ENCODE results near the gene CTDP1.
A peak's percentile ranks its signal among the peaks of the same experiment; 100 is the strongest.
"Not testable (repeated sequence)": the region's sequence is repeated elsewhere in the genome, so short reads cannot be mapped to it uniquely, and the experiment has no call there.

Gene CTDP1

DNA sequence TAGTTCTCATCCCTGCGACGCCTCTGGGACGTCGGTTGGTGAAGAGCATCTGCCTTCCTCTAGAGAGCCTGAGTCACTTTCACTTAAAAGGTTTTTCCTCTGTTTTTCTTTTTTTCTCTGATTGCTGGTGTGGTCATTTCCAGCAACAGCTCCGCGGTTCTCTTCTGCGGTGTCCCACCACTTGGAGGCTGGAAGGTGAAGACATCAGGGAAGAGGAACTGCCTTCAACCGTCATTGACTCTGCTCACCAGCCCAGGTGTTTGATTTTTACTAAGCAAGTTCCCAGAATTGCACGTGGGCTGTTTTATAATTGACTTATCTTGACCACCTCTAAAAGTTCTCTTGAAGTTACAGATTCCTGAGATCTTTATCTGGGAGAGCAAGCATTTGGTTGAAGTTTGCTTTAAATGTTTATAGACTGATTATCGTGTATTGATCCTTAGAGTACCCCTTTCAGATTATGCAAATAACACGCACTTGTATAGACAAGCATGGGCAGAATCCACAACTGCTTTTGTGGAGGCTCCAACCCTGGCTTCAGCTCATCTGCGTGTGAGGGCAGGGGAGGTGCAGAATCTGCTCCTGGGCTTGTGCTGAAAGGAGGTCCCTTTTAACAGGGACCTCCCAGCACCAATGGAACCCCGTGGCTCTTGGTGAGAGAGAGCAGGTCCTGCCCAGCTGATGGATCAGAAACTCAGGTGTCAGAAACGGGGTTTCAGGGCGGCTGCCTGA, 3.5 kb downstream of the CTDP1 start:
- DNase-seq (ENCODE audit: low spot score), result no peak

- DNase-seq (ENCODE audit: low spot score), result no peak
Observed at GRCh38 chr18:79683626-79684282, 4.2 kb downstream of the CTDP1 start.

- DNase-seq (ENCODE audit: low spot score), result no peak
Observed at GRCh38 chr18:79684283-79684631, 4.7 kb downstream of the CTDP1 start.

DNA sequence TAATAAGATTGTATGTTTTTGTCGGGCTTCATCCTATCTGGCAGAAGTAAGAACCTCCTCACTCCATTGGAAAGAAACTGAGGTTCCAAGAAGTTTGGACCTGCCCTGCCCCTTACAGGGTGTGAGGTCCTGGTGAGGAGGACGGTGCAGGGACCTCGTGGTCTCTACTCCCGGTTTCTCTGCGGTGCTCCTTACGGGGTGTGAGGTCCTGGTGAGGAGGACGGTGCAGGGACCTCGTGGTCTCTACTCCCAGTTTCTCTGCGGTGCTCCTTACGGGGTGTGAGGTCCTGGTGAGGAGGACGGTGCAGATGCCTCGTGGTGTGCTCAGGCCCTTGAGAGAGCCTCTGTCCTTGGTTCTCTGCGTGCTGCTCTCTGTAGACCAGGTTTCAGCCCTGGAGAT, 5.2 kb downstream of the CTDP1 start:
- DNase-seq (ENCODE audit: low spot score), result no peak

- DNase-seq (ENCODE audit: low spot score), result no peak
Observed at GRCh38 chr18:79685281-79685680, 5.7 kb downstream of the CTDP1 start.

- no peak for DNase-seq (ENCODE audit: low spot score)
Observed at GRCh38 chr18:79685971-79686370, 6.4 kb downstream of the CTDP1 start.

GRCh38 chr18:79687806-79688205, 8.2 kb downstream of the CTDP1 start:
- no peak for DNase-seq (ENCODE audit: low spot score)

DNA sequence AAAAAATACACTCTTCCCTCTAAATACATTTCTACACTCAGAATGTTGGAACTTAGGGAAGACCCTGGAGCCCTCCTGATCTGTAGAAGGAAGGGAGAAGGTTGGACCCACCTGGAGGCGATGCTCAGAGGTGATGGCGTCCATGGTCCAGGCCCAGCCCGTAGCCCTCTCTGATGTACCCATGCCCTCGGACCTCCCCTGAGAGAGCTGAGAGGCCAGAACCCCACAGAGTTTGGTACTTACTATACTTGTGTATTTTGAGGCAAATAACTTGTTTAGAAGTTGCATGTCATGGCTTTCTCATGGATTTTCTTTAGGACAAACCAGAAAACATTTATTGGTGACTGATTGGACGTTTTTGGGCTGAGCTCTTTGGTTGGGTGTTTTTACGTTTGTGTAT, 10.5 kb downstream of the CTDP1 start:
- DNase-seq (ENCODE audit: low spot score), result no peak

- DNase-seq (ENCODE audit: low spot score), result no peak
Observed at GRCh38 chr18:79690586-79691482, 11.2 kb downstream of the CTDP1 start.

DNA sequence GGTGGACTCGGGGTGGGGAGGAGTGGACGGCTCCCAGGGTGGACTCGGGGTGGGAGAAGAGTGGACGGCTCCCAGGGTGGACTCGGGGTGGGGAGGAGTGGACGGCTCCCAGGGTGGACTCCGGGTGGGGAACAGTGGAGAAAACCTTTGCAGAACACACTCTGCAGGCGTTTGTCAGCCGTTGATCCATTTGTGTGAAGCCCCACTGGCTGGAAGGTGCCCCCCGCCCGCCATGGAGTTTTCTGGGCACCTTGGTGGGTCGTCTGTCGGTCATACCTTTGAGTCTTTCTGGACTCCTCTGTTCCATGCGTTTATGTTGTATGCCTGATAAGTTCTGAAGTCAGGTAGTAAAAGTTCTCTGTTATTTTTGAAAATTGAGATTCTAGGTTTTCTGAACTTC, 12.5 kb downstream of the CTDP1 start:
- no peak for DNase-seq (ENCODE audit: low spot score)

GRCh38 chr18:79692886-79693285, 13.3 kb downstream of the CTDP1 start:
- no peak for DNase-seq (ENCODE audit: low spot score)

DNA sequence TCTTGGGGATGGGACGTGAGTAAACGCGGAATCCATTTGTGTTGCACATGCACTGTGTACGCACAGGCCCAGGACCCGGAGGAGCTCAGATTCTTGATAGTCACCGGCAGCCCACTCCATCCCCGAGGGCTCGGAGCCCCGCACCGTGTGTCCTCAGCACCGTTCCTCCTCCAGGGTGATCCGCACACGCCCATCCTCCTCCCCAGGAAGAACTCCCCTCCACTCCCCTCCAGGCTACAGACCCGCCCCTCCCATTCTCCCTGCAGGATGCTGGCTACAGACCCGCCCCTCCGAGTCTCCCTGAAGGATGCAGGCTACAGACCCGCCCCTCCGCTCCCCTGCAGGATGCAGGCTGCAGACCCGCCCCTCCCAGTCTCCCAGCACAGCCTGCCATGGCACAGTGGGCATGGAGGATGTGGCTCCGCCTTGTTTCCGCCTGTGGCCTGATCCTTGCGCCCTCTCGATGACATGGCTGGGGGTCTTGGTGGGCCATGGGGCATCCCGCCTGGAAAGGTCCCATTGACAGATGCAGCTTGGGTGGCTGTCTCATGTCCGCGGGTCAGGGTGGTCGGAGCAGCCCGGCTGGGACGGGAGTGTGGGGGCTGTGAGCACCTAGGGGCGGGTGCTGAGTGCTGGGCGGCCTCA, 14.1 kb downstream of the CTDP1 start:
- DNase-seq (ENCODE audit: low spot score), result no peak

GRCh38 chr18:79694206-79694894, 14.7 kb downstream of the CTDP1 start:
- DNase-seq (ENCODE audit: low spot score), result not testable (repeated sequence)

GRCh38 chr18:79694895-79695213, 15.3 kb downstream of the CTDP1 start:
- no peak for DNase-seq (ENCODE audit: low spot score)

DNA sequence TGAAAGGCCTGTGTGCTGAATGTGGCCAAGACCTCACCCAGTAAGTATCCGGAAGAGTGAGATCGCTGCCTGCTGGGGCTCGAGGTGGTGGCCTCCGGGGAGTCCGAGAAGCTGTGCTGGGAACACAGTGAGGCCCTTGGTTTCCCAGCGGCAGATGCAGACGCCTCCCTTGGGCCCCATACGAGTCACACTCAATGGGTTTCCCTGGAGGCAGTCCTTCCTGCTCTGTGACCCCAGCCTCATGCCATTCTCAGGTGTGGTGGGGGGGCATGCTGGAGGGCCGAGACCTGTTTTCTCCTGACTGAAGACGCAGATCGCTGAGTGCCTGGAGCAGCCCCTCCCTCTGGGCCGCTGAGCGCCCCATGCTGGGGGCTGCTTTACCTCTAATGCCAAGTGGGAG, 15.7 kb downstream of the CTDP1 start:
- DNase-seq (ENCODE audit: low spot score), result no peak

GRCh38 chr18:79695856-79696850, 16.6 kb downstream of the CTDP1 start:
- no peak for DNase-seq (ENCODE audit: low spot score)

- no peak for DNase-seq (ENCODE audit: low spot score)
Observed at GRCh38 chr18:79697178-79697577, 17.6 kb downstream of the CTDP1 start.

- no peak for DNase-seq (ENCODE audit: low spot score)
Observed at GRCh38 chr18:79697976-79698375, 18.4 kb downstream of the CTDP1 start.

- peak; percentile 36 for DNase-seq (ENCODE audit: low spot score)
Observed at GRCh38 chr18:79698668-79699335, 19.2 kb downstream of the CTDP1 start.

GRCh38 chr18:79699653-79700052, 20.1 kb downstream of the CTDP1 start:
- DNase-seq (ENCODE audit: low spot score), result no peak

Data from AG20443 (cell line).